AG09309 (cell line): Measurements from ENCODE around the gene GRIN1.

Experiments
- DNase-seq: peaks from one replicate; pipeline ENCODE4 v3.0.0-alpha.2; 2010; ENCODE audit warnings: low read depth
- H3K4me3 ChIP-seq: 2 replicates; pipeline ENCODE4 v1.5.1; 2011; ENCODE audit warnings: mild to moderate bottlenecking, low read depth, low read length, moderate library complexity; ENCODE audit not compliant: control insufficient read depth
- TF ChIP-seq, protein P1 (sequence below): IDR thresholded peaks from 2 replicates; pipeline ENCODE4 v1.5.1; 2011; ENCODE audit warnings: mild to moderate bottlenecking, low read depth, low read length, inconsistent platforms; ENCODE audit not compliant: insufficient read depth, control insufficient read depth; ENCODE audit errors: missing control alignments

GRIN1 gene

DNA sequence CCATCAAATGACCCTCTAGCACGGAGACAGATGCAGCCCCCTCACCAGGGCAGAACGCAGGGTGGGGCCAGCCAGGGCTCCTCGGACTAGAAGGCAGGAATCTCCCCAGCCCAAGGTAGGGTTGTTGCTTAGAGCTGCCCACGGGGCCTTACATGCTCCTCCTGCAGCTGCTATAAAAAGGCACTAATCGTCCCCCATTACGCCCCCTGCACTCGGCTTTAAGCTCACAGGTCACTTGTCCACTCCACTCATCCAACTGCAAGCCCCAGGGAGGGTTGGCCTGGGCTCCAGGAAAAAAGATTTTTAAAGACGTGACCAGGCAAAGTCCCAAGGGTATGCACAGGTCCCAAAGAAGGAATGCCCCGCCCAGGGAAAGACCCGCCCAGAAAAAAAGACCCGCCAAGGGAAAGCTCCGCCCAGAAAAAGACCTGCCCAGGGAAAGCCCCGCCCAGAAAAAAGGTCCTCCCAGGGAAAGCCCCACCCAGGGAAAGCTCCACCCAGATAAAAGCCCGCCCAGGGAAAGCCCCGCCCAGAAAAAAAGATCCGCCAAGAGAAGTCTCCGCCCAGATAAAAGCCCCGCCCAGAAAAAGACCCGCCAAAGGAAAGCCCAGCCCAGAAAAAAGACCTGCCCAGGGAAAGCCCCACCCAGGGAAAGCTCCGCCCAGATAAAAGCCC lies 11.1 kb downstream of the GRIN1 start:
- TF ChIP-seq, protein P1, sequence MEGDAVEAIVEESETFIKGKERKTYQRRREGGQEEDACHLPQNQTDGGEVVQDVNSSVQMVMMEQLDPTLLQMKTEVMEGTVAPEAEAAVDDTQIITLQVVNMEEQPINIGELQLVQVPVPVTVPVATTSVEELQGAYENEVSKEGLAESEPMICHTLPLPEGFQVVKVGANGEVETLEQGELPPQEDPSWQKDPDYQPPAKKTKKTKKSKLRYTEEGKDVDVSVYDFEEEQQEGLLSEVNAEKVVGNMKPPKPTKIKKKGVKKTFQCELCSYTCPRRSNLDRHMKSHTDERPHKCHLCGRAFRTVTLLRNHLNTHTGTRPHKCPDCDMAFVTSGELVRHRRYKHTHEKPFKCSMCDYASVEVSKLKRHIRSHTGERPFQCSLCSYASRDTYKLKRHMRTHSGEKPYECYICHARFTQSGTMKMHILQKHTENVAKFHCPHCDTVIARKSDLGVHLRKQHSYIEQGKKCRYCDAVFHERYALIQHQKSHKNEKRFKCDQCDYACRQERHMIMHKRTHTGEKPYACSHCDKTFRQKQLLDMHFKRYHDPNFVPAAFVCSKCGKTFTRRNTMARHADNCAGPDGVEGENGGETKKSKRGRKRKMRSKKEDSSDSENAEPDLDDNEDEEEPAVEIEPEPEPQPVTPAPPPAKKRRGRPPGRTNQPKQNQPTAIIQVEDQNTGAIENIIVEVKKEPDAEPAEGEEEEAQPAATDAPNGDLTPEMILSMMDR = no peak
- DNase-seq = no peak
- H3K4me3 ChIP-seq = no peak overlapping the region

- DNase-seq = no peak
These were observed 11.9 kb downstream of the GRIN1 start for GRCh38 chr9:137150617-137151457.

GRCh38 chr9:137152844-137153405 lies 14.0 kb downstream of the GRIN1 start:
- TF ChIP-seq, protein P1 = no peak
- H3K4me3 ChIP-seq = no peak overlapping the region
- DNase-seq = no peak

More at GRCh38 chr9:137150617-137151457, 11.9 kb downstream of the GRIN1 start:
- no peak overlapping the region for H3K4me3 ChIP-seq
- TF ChIP-seq, protein P1 = no peak

DNA sequence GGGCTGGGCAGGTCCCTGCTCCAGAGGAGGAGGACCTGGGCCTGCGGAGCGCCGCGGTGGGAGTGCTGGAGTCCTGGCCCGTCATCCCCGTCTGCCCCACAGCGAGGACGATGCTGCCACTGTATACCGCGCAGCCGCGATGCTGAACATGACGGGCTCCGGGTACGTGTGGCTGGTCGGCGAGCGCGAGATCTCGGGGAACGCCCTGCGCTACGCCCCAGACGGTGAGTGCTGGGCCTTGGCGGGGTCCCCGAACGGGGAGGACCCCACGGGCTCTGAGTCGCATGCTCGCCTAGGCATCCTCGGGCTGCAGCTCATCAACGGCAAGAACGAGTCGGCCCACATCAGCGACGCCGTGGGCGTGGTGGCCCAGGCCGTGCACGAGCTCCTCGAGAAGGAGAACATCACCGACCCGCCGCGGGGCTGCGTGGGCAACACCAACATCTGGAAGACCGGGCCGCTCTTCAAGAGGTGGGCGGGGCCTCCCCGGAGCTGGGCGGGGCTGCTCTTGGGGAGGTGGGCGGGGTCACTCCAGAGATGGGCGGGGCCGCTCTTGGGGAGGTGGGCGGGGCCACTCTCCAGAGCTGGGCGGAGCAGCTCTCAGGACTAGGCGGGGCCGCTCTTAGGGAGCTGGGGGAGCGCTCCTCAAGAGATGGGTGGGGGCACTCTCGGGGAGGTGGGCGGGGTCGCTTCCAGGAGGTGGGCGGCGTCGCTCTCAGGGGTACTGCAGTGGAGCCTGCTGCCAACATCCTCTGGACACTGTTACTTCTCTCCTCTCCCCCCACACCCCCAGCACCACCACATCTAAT lies 17.8 kb downstream of the GRIN1 start:
- H3K4me3 ChIP-seq = peak overlapping the region; percentile 1
- no peak for DNase-seq

GRCh38 chr9:137157618-137158415 lies 18.9 kb downstream of the GRIN1 start:
- no peak for DNase-seq
- no peak overlapping the region for H3K4me3 ChIP-seq
- TF ChIP-seq, protein P1 = no peak

More for the DNA sequence above, 17.8 kb downstream of the GRIN1 start:
- TF ChIP-seq, protein P1 = no peak

- H3K4me3 ChIP-seq = no peak overlapping the region
- TF ChIP-seq, protein P1 = no peak
- no peak for DNase-seq
These were observed 19.7 kb downstream of the GRIN1 start for GRCh38 chr9:137158625-137159024.
